GM21576 (cell line): ENCODE data around the gene APOA4.
A peak's percentile ranks its signal among the peaks of the same experiment; 100 is the strongest.

Experiments used
- ATAC-seq: cut with Tn5 transposase; IDR thresholded peaks from one replicate; pipeline ENCODE4 v1.9.1; 2021; ENCODE audit warnings: mild to moderate bottlenecking, moderate library complexity; ENCODE audit not compliant: unreplicated experiment

Gene APOA4

DNA sequence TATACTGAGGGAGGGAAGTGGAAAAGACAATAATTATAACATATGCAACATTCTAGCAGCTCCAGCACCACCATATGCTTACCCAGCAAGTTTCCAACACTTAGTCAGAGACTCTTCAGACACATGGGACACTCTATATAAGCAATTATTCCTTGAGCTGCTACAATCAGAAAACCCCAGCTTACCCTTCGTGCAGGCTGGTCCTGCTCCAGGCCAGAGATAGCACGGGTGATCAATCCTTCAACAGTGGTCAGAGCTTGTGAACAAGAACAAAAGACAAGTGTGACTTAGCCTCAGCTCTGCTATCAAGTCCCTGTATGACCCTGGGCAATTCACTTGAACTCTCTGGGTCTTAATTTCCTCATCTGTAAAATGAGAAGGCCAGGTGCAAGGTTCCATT is 36.8 kb downstream of the APOA4 start:
- no peak for ATAC-seq

DNA sequence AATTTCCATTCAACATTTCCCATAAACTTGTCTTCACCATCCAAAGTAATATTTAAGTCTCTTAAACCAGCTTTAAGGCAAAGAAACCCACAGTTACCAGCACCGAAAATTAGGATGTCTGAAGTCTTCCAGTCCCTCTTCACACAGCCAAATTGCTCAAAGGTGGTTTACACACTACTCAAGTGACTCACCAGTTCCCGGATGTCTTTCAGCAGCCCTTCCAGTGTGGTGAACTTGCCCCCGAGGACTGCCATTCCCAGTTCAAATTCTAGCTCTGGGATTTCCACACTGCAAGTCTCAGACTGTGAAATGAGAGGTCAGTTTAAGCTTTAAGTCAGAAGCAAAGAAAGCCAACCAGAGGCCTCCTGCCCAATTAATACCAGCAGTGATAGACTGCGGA is 40.4 kb downstream of the APOA4 start:
- no peak for ATAC-seq

DNA sequence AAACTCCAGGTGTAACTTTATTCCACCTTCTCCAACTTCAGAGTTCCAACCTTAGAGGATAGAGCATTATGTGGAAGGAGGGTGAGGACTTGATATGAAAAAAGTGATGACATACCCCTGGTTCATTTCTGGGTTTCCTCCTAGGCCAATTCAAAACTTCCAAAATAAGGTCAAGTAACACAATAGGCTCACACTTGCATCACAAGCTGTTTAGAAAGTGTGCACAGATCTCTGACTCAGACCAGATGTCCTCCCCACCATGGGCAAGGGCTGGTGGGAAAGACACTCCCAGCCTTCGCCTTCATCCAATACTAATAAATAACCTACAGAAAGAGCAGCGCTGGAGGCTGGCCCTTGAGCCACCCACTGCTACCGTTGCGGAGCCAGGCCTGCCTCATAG is 44.5 kb downstream of the APOA4 start:
- no peak for ATAC-seq

DNA sequence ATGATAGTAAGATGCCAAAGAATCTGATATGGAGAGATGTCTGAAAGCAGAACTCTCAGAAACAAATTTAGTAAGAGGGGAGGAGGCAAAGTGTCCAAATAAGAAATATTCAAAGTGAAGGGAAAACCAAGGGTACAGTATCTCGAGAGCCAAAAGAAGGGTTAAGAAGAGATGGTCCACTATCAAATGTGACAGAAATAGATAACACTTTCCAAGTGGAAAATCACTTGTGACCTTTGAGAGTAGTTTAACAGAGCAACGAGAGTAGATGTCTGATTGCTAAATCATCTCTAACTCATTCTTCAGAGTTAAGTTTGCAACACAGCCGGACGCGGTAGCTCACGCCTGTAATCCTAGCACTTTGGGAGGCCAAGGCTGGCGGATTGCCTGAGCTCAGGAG is 46.0 kb downstream of the APOA4 start:
- ATAC-seq, result no peak

DNA sequence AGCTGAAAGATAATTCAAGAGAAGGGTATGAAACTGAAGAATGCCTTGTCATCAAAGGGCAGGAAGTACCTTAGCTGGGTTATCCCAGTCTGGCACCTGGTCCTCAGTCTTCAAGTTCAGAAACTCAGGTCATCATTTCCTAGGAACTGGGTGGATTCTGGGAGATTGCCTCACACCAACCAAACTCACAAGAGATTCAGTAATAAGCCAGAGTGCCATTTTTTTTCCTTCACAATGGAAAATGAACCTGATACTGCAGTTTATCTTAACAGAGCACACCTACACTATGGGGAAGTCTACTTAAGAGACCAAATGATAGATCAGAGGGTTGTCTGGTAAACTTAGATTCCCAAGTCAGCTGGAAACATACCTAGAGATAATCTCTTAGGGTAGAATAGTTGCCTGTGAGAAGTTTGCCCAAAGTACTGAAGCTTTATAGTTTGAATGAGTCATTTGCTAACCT is 46.6 kb downstream of the APOA4 start:
- ATAC-seq, result no peak

DNA sequence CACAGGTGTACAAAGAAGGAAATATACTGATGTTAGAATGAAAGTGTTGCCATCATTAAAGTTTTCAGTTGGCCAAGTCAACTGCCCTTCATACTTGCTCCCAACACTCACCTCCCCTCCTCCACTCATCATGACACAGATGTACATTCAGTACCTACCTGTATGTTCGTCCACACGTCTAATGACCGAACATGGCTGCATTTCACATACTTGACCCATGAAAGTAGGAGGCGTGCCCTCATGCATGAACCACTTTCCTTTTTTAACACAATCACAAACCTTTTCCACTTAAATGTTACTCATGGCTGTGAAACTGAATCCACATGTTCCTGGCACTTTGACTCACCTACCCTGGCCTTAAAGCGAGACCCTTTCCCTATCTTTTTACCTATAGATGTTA is 47.1 kb downstream of the APOA4 start:
- no peak for ATAC-seq

DNA sequence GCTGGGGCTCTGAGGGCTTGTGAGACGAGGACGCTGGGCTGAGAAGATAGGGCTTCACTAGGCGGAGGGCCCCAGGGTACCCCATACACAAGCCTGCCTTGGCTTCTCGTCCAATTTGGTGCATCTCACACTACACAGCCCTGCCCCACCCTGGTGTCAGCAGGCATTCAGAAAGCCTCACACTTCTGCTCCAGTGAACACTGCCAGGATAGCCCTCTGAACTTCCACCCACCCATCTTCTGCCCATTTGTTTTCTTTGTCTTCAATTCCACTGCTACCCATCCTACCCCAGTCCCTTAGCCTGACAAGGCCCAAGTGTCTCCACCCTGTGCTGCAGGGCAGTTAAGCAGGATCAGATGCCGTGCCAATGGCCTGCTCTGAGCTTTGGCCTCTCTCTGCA is 48.4 kb downstream of the APOA4 start:
- no peak for ATAC-seq

DNA sequence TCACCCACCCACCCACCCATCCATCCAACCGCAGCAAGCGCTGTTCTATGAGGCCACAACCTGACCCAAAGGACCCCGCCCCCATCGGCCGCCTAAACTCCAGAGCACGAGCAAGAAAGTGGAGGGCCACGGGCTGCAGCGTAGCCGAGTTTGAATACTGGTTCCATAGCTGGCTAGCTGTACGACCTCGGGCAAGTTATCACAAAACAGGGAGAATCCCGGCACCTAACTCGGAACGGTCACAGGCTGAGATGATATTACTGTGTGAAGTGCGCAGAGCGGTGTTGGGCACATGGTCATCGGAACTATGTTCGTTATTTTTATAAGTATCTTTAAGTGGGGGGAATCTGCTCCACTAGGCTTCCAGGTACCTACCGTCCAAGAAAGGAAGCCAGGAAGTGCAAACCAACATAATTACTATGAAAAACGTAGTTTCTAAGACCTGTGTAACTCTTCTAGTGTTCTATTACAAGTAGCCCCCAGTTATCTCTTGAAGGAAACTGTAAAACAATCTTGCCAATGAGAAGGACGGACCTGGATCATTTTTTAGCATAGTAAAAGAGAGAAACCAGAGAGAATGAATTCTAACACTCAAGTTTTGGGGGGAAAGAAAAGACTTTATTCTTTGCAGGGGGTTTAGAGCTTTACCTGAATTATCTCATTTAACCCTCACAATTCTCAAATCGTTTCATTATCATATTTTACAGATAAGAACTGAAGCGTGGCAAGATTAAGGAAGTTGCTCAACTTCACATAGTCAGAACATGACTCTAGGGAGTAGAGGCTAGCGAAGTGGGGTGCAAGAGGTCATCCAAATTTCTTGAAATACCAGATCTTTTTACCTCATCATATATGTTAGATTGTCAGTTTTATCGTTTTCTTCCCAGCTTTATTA is 49.7 kb downstream of the APOA4 start:
- peak; percentile 41 for ATAC-seq

DNA sequence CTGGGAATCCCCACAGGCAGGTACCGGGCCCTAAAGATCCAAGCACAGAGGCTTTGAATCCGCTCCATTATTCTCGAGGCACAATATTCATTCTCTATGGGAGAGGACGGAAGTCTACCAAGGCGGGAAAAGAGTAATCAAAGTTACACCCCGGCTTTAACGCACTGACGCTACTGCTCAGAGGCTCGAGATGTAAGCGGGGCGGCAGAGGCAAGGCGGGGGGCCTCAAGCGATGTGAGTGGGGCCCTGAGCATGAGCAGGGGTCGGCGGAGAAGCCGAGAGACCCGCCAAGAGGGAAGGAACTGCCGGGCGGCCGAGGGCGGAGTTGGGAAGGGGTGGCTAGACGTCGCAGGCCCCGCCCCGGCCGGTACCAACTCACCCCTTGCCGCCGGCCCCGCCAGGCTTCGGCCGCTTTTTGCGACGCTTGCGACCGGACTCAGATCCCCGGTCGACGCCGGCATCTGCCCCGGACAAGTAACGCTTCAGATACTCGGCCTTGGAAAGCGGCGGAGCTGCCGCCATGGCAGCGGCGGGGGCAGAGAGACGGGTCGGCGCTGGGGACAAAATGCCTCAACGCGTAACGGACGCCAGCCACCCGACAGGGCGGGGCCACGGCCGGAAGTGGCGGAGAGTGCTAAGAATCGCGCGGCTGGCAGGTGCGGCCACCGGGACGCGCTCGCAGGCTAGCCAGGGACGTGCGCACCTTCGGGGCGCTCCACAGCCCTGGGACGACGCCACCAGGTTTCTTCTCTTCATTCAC is 50.5 kb downstream of the APOA4 start, which contains the start of gene BUD13:
Gene BUD13 (minus strand): TSS at position 545 of the 760 bp plus-strand sequence. CDS start 23 bp downstream, at position 522.
- peak; percentile 85 for ATAC-seq

DNA sequence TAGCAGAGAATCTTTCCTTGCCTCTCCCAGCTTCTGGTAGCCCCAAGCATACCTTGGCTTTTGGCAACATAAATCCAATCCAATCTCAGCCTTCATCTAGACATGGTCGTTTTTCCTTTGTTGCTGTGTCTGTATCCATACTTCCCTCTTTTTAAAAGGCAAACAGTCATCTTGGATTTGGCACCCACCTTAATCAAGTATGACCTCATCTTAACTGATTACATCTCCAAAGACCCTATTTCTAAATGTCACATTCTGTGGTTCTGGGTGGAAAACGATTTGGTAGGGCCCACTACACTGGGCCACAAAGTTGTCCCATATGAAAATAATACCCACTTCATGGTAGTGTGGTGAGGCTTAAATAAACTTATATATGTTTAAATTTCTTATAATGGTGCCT is 51.2 kb downstream of the APOA4 start:
- no peak for ATAC-seq
